HG03159 (cell line): ENCODE measurements around the gene ZNF672.
"Not testable (repeated sequence)": the region's sequence is repeated elsewhere in the genome, so short reads cannot be mapped to it uniquely, and the experiment has no call there.

Experiments used
- ATAC-seq: cut with Tn5 transposase; IDR thresholded peaks from one replicate; pipeline ENCODE4 v1.9.1; 2021; ENCODE audit warnings: mild to moderate bottlenecking, moderate library complexity; ENCODE audit not compliant: unreplicated experiment

ZNF672 gene

GRCh38 chr1:248812736-248813425, 25.1 kb upstream of the ZNF672 start:
- no peak for ATAC-seq

GRCh38 chr1:248813546-248813945, 24.5 kb upstream of the ZNF672 start:
- no peak for ATAC-seq

- ATAC-seq = no peak
Observed at GRCh38 chr1:248814351-248814750, 23.7 kb upstream of the ZNF672 start.

- ATAC-seq = no peak
Observed at GRCh38 chr1:248815407-248816034, 22.5 kb upstream of the ZNF672 start.

- no peak for ATAC-seq
Observed at GRCh38 chr1:248816042-248816851, 21.8 kb upstream of the ZNF672 start.

- ATAC-seq = no peak
Observed at GRCh38 chr1:248817065-248817464, 21.0 kb upstream of the ZNF672 start.

- ATAC-seq = no peak
Observed at GRCh38 chr1:248818505-248819374, 19.3 kb upstream of the ZNF672 start.

GRCh38 chr1:248820041-248820585, 17.9 kb upstream of the ZNF672 start:
- no peak for ATAC-seq

- no peak for ATAC-seq
Observed at GRCh38 chr1:248821101-248821500, 16.9 kb upstream of the ZNF672 start.

GRCh38 chr1:248821641-248822040, 16.4 kb upstream of the ZNF672 start:
- no peak for ATAC-seq

- peak; percentile 23 for ATAC-seq
Observed at GRCh38 chr1:248822148-248823032, 15.6 kb upstream of the ZNF672 start.

GRCh38 chr1:248823517-248824001, 14.5 kb upstream of the ZNF672 start:
- no peak for ATAC-seq

GRCh38 chr1:248824301-248824700, 13.7 kb upstream of the ZNF672 start:
- ATAC-seq = no peak

- ATAC-seq = no peak
Observed at GRCh38 chr1:248824701-248825100, 13.3 kb upstream of the ZNF672 start.

- ATAC-seq = no peak
Observed at GRCh38 chr1:248825136-248825535, 12.9 kb upstream of the ZNF672 start.

- peak; percentile 3 for ATAC-seq
Observed at GRCh38 chr1:248825573-248825908, 12.5 kb upstream of the ZNF672 start.

- peak; percentile 93 for ATAC-seq
Observed at GRCh38 chr1:248825909-248826760, 11.9 kb upstream of the ZNF672 start, which contains the start of gene SH3BP5L. SH3BP5L (minus strand) TSS chr1:248825915; CDS start chr1:248824935, 980 bp downstream.

GRCh38 chr1:248828845-248829244, 9.2 kb upstream of the ZNF672 start:
- no peak for ATAC-seq

GRCh38 chr1:248830718-248831017, 7.4 kb upstream of the ZNF672 start:
- not testable (repeated sequence) for ATAC-seq
